ENCODE measurements around the gene MAN2B1.

- TF ChIP-seq POLR2AphosphoS5 (IDR thresholded peaks at IDR 0.05) = no peak
- TF ChIP-seq, protein P1, sequence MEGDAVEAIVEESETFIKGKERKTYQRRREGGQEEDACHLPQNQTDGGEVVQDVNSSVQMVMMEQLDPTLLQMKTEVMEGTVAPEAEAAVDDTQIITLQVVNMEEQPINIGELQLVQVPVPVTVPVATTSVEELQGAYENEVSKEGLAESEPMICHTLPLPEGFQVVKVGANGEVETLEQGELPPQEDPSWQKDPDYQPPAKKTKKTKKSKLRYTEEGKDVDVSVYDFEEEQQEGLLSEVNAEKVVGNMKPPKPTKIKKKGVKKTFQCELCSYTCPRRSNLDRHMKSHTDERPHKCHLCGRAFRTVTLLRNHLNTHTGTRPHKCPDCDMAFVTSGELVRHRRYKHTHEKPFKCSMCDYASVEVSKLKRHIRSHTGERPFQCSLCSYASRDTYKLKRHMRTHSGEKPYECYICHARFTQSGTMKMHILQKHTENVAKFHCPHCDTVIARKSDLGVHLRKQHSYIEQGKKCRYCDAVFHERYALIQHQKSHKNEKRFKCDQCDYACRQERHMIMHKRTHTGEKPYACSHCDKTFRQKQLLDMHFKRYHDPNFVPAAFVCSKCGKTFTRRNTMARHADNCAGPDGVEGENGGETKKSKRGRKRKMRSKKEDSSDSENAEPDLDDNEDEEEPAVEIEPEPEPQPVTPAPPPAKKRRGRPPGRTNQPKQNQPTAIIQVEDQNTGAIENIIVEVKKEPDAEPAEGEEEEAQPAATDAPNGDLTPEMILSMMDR (IDR thresholded peaks at IDR 0.05) = no peak
- no peak for TF ChIP-seq POLR2A (IDR thresholded peaks at IDR 0.05)
Measured at GRCh38 chr19:12606796-12607195, 59.7 kb downstream of the MAN2B1 start.
